K562 (cell line): Measurements from ENCODE around the gene EIF3I. TPM values are rescaled to one million over a fixed set of nuclear protein-coding genes. Genes with fewer than 3 reads are reported as not detected.

ENCODE experiments used
- ADNP ChIP-seq: fragments of 200-800 bp; sonication (Bioruptor generic); IDR thresholded peaks from 2 replicates; pipeline ENCODE4 v1.6.1; 2016; ENCODE audit warnings: missing genetic modification characterization, missing compliant biosample characterization
- CBX5 ChIP-seq: IDR thresholded peaks from 2 replicates; pipeline ENCODE4 v1.6.1; 2014; ENCODE audit warnings: low read depth, borderline replicate concordance
- DPF2 ChIP-seq: fragments of 450-650 bp; IDR thresholded peaks from 2 replicates; pipeline ENCODE4 v1.6.1; 2016
- E2F3 ChIP-seq: fragments of 250-450 bp; sonication (Bioruptor Pico); IDR thresholded peaks from 2 replicates; pipeline ENCODE4 v1.4.0; 2020; ENCODE audit warnings: mild to moderate bottlenecking
- ERF ChIP-seq: fragments of 450-650 bp; formaldehyde crosslinking; IDR thresholded peaks from 2 replicates; pipeline ENCODE4 v1.4.0; 2020; ENCODE audit warnings: mild to moderate bottlenecking, mixed read lengths
- FIP1L1 ChIP-seq: fragments of 200-400 bp; formaldehyde crosslinking; IDR thresholded peaks from 2 replicates; pipeline ENCODE4 v1.6.1; 2018; ENCODE audit warnings: mild to moderate bottlenecking, low read depth, low read length; ENCODE audit not compliant: poor library complexity, severe bottlenecking
- MCM5 ChIP-seq: fragments of 450-650 bp; IDR thresholded peaks from 2 replicates; pipeline ENCODE4 v1.6.1; 2016; ENCODE audit warnings: low read depth
- MED1 ChIP-seq: sonication (generic); formaldehyde crosslinking; IDR thresholded peaks from 2 replicates; pipeline ENCODE4 v1.8.1; 2023; ENCODE audit warnings: missing genetic modification reagents, borderline replicate concordance
- NCOA6 ChIP-seq: fragments of 450-650 bp; IDR thresholded peaks from 2 replicates; pipeline ENCODE4 v1.6.1; 2017; ENCODE audit warnings: mild to moderate bottlenecking
- PCBP2 ChIP-seq: fragments of 200-400 bp; formaldehyde crosslinking; IDR thresholded peaks from 2 replicates; pipeline ENCODE4 v1.6.1; 2018; ENCODE audit warnings: low read length, low read depth, mild to moderate bottlenecking, moderate library complexity; ENCODE audit not compliant: poor library complexity, severe bottlenecking
- SAP30 ChIP-seq: fragments of 200-600 bp; sonication (generic); IDR thresholded peaks from 2 replicates; pipeline ENCODE4 v1.6.1; 2012; ENCODE audit warnings: borderline replicate concordance, low read depth, mild to moderate bottlenecking, moderate library complexity, low read length, control low read depth, inconsistent platforms; ENCODE audit not compliant: insufficient read depth, poor library complexity, severe bottlenecking
- STAT5B ChIP-seq: fragments of 250-450 bp; sonication (Bioruptor Pico); IDR thresholded peaks from 2 replicates; pipeline ENCODE4 v1.8.0; 2021; ENCODE audit warnings: mild to moderate bottlenecking, inconsistent platforms
- TARDBP ChIP-seq: fragments of 450-650 bp; IDR thresholded peaks from 2 replicates; pipeline ENCODE4 v1.6.1; 2016
- ZFPM2 ChIP-seq: fragments of 250-450 bp; sonication (Bioruptor Pico); IDR thresholded peaks from 2 replicates; pipeline ENCODE4 v1.5.1; 2022; ENCODE audit warnings: mild to moderate bottlenecking
- ZNF143 ChIP-seq: sonication (generic); formaldehyde crosslinking; IDR thresholded peaks from 2 replicates; pipeline ENCODE4 v1.9.0; 2022; ENCODE audit warnings: mild to moderate bottlenecking, missing genetic modification reagents
- ZNF175 ChIP-seq: fragments of 200-800 bp; sonication (Bioruptor generic); IDR thresholded peaks from 2 replicates; pipeline ENCODE4 v1.6.1; 2016; ENCODE audit warnings: low read depth, mild to moderate bottlenecking, missing genetic modification characterization, missing compliant biosample characterization
- ZSCAN29 ChIP-seq: fragments of 450-650 bp; IDR thresholded peaks from 2 replicates; pipeline ENCODE4 v1.6.1; 2017
- polyA plus RNA-seq, 8 experiments: library from polyadenylated mRNA; depleted of rRNA in 4 of 8; stranded (reverse) in 5 of 8; unstranded in 3 of 8; fragments of >200 nt; fragmentation: Nextera tagmentation in 2 of 8; fragmentation: Illumina TruSeq in 1 of 8; extraction: Ambion mirVana in 2 of 8; extraction: Trizol in 1 of 8; gene quantifications; 2 replicates each; pipeline versions ENCODE4 v1.2.1 to v1.2.3, GENCODE V29; 2011 to 2014; ENCODE audit warnings: inconsistent platforms in 1 of 8, missing spikeins in 1 of 8
- total RNA-seq, 7 experiments: library from RNA; depleted of rRNA in 6 of 7; stranded (reverse); fragments of >200 nt in 6 of 7; fragmentation: Illumina TruSeq in 2 of 7; extraction: Trizol in 2 of 7; gene quantifications; 2 replicates each; pipeline versions ENCODE4 v1.2.1 to v1.2.3, GENCODE V29; 2011 to 2021; ENCODE audit warnings: low replicate concordance in 1 of 7
- TF ChIP-seq, protein P1 (sequence below): fragments of 450-650 bp; formaldehyde crosslinking; IDR thresholded peaks from 2 replicates; pipeline ENCODE4 v1.4.0; 2022; ENCODE audit warnings: missing genetic modification characterization
- TF ChIP-seq, protein P2 (sequence below): fragments of 250-450 bp; sonication (Bioruptor Pico); IDR thresholded peaks from 2 replicates; pipeline ENCODE4 v1.8.0; 2022; ENCODE audit warnings: moderate library complexity, mild to moderate bottlenecking, inconsistent platforms
- TF ChIP-seq, protein P3 (sequence below): IDR thresholded peaks from 2 replicates; pipeline ENCODE4 v1.6.1; 2011; ENCODE audit warnings: borderline replicate concordance, low read depth, mild to moderate bottlenecking, moderate library complexity, low read length; ENCODE audit not compliant: insufficient read depth, poor library complexity, severe bottlenecking
- TF ChIP-seq, protein P4 (sequence below), 2 experiments: fragments of 450-650 bp; conservative IDR thresholded peaks; 2 replicates each; pipeline ENCODE4 v1.6.1; 2017; ENCODE audit warnings: mild to moderate bottlenecking in 2 of 2, moderate library complexity in 2 of 2
- TF ChIP-seq, protein P5 (sequence below): fragments of 250-450 bp; sonication (Bioruptor Pico); IDR thresholded peaks from 2 replicates; pipeline ENCODE4 v1.8.0; 2022; ENCODE audit warnings: inconsistent platforms, mild to moderate bottlenecking, moderate library complexity, borderline replicate concordance

The EIF3I gene
- total and polyA plus RNA-seq, 9 of the 15 experiments (the other 6 are each of a cell fraction or from before 2014, with no cell fraction given), result 414 to 1,526 (median 635) TPM

DNA sequence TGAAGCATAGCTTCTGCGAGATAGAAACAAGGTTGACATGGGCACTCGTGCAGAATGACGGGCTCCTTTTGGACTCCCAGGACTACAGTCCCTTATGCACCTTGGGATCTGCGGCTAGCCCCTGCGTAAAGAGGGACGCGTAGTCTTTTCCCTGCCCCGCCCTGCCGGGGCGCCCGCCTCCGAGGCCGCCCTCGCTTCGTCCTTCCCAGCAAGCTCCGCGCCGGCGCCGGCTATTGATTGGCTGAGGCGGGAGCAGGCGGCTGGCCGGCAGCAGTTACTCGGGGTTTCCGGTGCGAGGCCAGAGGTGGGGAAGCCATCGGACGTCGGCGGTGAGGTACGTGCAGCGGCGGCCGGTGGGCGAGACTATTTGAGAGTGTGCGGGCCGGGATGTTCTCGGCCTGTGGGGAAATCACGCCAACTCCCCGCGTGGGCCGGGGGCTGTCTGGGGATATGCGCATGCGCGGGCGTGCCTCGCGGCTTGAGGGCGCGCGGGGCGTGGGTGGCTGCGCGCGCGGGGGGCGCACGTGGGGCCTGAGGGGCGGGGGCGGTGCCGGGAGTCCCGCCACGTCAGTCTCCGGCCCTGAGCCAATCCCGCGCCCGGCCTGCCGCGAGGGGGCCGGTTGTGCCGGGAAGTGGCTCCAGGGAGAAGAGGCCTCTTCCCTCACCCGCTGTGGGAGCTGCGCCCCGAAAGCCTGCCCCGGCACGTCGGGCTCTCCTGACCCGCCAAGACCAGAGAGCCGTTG, 42.6 kb upstream of the EIF3I start, which contains the start of gene TXLNA (continued):
- no peak for TF ChIP-seq PCBP2
- peak; percentile 70 for TF ChIP-seq E2F3 (CRISPR knock-in tag)
- no peak for TF ChIP-seq NCOA6
- TF ChIP-seq, protein P1, sequence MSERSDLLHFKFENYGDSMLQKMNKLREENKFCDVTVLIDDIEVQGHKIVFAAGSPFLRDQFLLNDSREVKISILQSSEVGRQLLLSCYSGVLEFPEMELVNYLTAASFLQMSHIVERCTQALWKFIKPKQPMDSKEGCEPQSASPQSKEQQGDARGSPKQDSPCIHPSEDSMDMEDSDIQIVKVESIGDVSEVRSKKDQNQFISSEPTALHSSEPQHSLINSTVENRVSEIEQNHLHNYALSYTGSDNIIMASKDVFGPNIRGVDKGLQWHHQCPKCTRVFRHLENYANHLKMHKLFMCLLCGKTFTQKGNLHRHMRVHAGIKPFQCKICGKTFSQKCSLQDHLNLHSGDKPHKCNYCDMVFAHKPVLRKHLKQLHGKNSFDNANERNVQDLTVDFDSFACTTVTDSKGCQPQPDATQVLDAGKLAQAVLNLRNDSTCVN (CRISPR knock-in tag), result no peak
- TF ChIP-seq, protein P2, sequence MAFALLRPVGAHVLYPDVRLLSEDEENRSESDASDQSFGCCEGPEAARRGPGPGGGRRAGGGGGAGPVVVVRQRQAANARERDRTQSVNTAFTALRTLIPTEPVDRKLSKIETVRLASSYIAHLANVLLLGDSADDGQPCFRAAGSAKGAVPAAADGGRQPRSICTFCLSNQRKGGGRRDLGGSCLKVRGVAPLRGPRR (CRISPR knock-in tag), result no peak
- TF ChIP-seq, protein P3, sequence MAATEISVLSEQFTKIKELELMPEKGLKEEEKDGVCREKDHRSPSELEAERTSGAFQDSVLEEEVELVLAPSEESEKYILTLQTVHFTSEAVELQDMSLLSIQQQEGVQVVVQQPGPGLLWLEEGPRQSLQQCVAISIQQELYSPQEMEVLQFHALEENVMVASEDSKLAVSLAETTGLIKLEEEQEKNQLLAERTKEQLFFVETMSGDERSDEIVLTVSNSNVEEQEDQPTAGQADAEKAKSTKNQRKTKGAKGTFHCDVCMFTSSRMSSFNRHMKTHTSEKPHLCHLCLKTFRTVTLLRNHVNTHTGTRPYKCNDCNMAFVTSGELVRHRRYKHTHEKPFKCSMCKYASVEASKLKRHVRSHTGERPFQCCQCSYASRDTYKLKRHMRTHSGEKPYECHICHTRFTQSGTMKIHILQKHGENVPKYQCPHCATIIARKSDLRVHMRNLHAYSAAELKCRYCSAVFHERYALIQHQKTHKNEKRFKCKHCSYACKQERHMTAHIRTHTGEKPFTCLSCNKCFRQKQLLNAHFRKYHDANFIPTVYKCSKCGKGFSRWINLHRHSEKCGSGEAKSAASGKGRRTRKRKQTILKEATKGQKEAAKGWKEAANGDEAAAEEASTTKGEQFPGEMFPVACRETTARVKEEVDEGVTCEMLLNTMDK, result peak; percentile 13
- no peak; the same call in none of the 2 replicates for TF ChIP-seq ZFPM2 (CRISPR knock-in tag)
- no peak for TF ChIP-seq ADNP (tag)
- TF ChIP-seq MCM5, result no peak
- peak; percentile 89 for TF ChIP-seq FIP1L1
- TF ChIP-seq SAP30, result peak; percentile 90
- peak; percentile 85 for TF ChIP-seq ZNF143 (CRISPR knock-in tag)
- TF ChIP-seq ERF (CRISPR knock-in tag), result no peak
- peak; percentile 86; the same call in 1 of the 2 replicates for TF ChIP-seq ZNF175 (CRISPR knock-in tag)
- TF ChIP-seq, protein P4, sequence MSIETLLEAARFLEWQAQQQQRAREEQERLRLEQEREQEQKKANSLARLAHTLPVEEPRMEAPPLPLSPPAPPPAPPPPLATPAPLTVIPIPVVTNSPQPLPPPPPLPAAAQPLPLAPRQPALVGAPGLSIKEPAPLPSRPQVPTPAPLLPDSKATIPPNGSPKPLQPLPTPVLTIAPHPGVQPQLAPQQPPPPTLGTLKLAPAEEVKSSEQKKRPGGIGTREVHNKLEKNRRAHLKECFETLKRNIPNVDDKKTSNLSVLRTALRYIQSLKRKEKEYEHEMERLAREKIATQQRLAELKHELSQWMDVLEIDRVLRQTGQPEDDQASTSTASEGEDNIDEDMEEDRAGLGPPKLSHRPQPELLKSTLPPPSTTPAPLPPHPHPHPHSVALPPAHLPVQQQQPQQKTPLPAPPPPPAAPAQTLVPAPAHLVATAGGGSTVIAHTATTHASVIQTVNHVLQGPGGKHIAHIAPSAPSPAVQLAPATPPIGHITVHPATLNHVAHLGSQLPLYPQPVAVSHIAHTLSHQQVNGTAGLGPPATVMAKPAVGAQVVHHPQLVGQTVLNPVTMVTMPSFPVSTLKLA (conservative IDR thresholded peaks at IDR 0.05), result peak; percentile 95 to 98
- no peak for TF ChIP-seq CBX5
- TF ChIP-seq, protein P5, sequence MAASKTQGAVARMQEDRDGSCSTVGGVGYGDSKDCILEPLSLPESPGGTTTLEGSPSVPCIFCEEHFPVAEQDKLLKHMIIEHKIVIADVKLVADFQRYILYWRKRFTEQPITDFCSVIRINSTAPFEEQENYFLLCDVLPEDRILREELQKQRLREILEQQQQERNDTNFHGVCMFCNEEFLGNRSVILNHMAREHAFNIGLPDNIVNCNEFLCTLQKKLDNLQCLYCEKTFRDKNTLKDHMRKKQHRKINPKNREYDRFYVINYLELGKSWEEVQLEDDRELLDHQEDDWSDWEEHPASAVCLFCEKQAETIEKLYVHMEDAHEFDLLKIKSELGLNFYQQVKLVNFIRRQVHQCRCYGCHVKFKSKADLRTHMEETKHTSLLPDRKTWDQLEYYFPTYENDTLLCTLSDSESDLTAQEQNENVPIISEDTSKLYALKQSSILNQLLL (CRISPR knock-in tag), result no peak
- TF ChIP-seq MED1 (CRISPR knock-in tag), result no peak; the same call in 1 of the 2 replicates
- no peak; the same call in 1 of the 2 replicates for TF ChIP-seq DPF2
- peak; percentile 98 for TF ChIP-seq TARDBP
- TF ChIP-seq STAT5B (CRISPR knock-in tag), result no peak
- 0 out of 2 replicates have a peak, but pooled peaks have one; percentile 56 for TF ChIP-seq ZSCAN29
